Fibroblast of skin of right biceps (primary cell): ENCODE data around the gene TLCD3A.

ENCODE experiments used
- DNase-seq: peaks from one replicate; pipeline ENCODE4 v3.0.0-alpha.2; 2013

TLCD3A gene

DNA sequence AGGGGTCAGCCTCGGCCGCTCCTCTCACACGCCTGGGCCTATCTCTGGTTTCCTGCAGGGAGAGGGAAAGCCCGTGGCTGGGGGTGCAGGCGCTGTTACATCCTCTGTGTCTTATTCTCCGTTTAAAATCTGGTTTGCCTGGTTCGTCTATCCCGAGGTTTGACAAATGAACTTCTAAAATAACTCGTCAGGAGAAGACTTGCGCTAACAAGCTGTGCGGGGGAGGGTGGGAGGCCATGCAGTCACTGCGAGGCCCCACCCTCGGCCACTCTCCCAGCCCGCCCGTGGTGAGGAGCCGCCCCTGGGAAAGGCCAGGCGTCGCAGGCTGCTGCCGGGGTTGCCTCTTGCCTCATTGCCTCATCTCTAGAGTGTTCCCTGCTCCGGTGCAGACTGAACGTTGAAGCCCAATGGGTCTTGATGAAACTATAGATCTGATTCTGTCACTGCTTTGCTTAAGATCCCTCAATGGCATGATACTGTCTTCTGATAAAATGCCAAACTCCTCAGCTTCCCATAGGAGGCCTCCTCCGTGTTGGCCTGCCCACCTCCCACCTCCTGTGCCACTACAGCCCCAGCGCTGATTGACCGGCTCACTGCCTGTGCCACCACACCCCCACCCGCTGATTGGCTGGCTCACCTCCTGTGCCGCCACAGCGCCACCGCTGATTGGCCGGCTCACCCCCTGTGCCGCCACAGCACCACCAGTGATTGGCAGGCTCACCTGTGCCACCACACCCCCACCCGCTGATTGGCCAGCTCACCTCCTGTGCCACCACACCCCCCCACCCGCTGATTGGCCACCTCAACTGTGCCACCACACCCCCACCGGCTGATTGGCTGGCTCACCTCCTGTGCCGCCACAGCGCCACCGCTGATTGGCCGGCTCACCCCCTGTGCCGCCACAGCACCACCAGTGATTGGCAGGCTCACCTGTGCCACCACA lies 57.8 kb downstream of the TLCD3A start:
- DNase-seq: peak; percentile 62

DNA sequence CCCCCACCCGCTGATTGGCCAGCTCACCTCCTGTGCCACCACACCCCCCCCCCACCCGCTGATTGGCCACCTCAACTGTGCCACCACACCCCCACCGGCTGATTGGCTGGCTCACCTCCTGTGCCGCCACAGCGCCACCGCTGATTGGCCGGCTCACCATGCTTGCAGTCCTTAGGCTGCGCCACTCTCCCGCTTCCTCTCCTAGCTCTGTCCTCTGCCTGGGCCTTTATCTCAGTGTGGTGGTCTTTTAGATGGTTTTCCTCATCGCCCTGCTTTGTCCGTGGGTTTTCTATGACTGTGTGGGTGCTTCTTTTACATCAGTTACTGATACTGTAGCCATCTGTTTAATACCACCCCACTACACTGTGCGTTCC lies 58.5 kb downstream of the TLCD3A start:
- peak; percentile 30 for DNase-seq

DNA sequence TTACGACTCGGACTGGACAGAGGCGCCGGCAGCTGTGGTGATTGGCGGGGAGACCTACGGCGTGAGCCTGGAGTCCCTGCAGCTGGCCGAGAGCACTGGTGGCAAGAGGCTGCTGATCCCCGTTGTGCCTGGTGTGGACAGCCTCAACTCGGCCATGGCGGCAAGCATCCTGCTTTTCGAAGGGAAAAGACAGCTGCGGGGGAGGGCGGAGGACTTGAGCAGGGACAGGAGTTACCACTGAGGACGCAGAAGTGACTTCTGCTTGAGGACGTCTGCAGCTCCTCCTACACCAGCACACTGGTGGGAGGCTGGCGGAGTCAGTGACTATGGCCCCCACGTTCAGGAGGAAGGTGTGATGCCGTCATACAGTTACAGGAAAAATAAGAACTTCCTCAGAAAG lies 59.4 kb downstream of the TLCD3A start:
- no peak for DNase-seq

DNA sequence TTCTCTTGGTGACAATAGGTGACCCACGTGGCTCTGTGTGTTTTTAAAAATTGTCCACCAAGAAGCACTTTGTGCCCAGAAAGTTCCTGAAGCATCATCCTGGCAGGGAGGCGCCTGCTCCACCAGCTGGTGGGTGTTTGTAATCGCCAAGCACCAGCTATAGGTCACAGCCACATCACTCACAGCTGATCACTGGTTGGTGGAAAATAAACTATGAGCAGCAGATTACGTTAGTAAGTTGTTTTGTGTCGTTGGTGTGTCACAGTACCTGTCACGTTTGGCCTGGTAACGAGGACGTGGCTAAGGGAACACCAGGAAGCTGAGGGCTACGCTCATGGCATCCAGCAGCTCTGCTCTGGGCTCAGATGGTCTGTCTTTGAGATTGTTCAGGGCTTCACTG lies 59.9 kb downstream of the TLCD3A start:
- DNase-seq: no peak
